ENCODE results near the gene PRSS50. TPM values are rescaled to one million over a fixed set of nuclear protein-coding genes. Genes with fewer than 3 reads are reported as not detected.

PRSS50 gene
- total and polyA plus RNA-seq, 2 donors (not counting 3 experiments of a cell fraction or from before 2014, with no cell fraction given), result not detected

- intact Hi-C loops (cut with micrococcal nuclease), result loop anchor here (10.0 kb wide), 2 partner anchors 293 to 673 kb away; no protein-coding TSS in a partner anchor
Observed at GRCh38 chr3:46701181-46701939, 16.3 kb downstream of the PRSS50 start, which contains the start of gene TMIE. Gene TMIE (plus strand): TSS chr3:46701392. CDS start chr3:46701488, 96 bp downstream.

GRCh38 chr3:46700772-46701171 lies 16.9 kb downstream of the PRSS50 start:
- H3K4me3 ChIP-seq (replicated peaks in 1 of 3; ENCODE audit: insufficient read depth in 1 of 3, low read depth in 1 of 3, low read length in 3 of 3), result no peak overlapping the region
- no peak overlapping the region for H2AFZ ChIP-seq (ENCODE audit: low read depth, low read length)
- no peaks in the 10 kb centered on the region for H3K9me1 ChIP-seq (replicated peaks; ENCODE audit: control insufficient read depth, extremely low read depth, insufficient read depth, low read length)
- FAIRE-seq, result no peak
- dilution Hi-C loops (cut with MboI; ENCODE audit: extremely low pct_ligation_motif_present, low sequenced_read_pairs) (no loop called here), intact Hi-C loops (cut with micrococcal nuclease) (loop anchor here (10.0 kb wide), 2 partner anchors 294 to 674 kb away; no protein-coding TSS in a partner anchor)
- ChIA-PET POLR2A (no interaction called here), CTCF (interaction anchor here (3.5 kb wide), 1 partner anchor 208 kb away, joined by 25 read pairs; no protein-coding TSS in a partner anchor)
- H3K4me1 ChIP-seq (ENCODE audit: control insufficient read depth, extremely low read depth, insufficient read depth, low read length), result peaks cover 8% of the 10 kb centered on the region
- DNase-seq (ENCODE audit: low read depth, low spot score), result no peak
- no peak overlapping the region for H3K27ac ChIP-seq (ENCODE audit: insufficient read depth, low read depth, low read length)
- no TSS peak for BruUV-seq (replicated peaks)
- no peak overlapping the region for H3K4me2 ChIP-seq (ENCODE audit: insufficient read depth, low read length)
- TF ChIP-seq FOS (IDR thresholded peaks at IDR 0.05; ENCODE audit: borderline replicate concordance, insufficient read depth, low read length) (no peak), MAX (IDR thresholded peaks at IDR 0.05; ENCODE audit: insufficient read depth, insufficient read length) (no peak)
- no peaks in the 10 kb centered on the region for H3K36me3 ChIP-seq (ENCODE audit: control insufficient read depth in 2 of 2, extremely low read depth in 1 of 2, insufficient read depth in 2 of 2, low read length in 2 of 2)
- H3K79me2 ChIP-seq (ENCODE audit: control insufficient read depth, insufficient read depth, low read length), result no peaks in the 10 kb centered on the region
- no peak overlapping the region for H3K9ac ChIP-seq (replicated peaks; ENCODE audit: extremely low read depth, insufficient read depth, low read length)
- H3K27me3 ChIP-seq (ENCODE audit: control insufficient read depth in 2 of 2, insufficient read depth in 2 of 2, low read length in 2 of 2), result peaks cover 6 to 7% of the 10 kb centered on the region in 2 experiments
- H4K20me1 ChIP-seq (replicated peaks; ENCODE audit: control insufficient read depth, extremely low read depth, insufficient read depth, low read length), result no peaks in the 10 kb centered on the region
- no peaks in the 10 kb centered on the region for H3K9me3 ChIP-seq (replicated peaks; ENCODE audit: control insufficient read depth, insufficient read depth, low read length)

More at GRCh38 chr3:46701181-46701939, 16.3 kb downstream of the PRSS50 start, which contains the start of gene TMIE:
- FAIRE-seq (no peak), DNase-seq (ENCODE audit: low read depth, low spot score) (no peak)
- Histone ChIP-seq H3K4me3 (replicated peaks in 1 of 3; ENCODE audit: insufficient read depth in 1 of 3, low read depth in 1 of 3, low read length in 3 of 3) (no peak within 1 kb of the TSS), H3K79me2 (ENCODE audit: control insufficient read depth, insufficient read depth, low read length) (no peaks in the 10 kb centered on the region), H3K4me2 (ENCODE audit: insufficient read depth, low read length) (peak within 1 kb of the TSS; percentile 19), H3K9ac (replicated peaks; ENCODE audit: extremely low read depth, insufficient read depth, low read length) (no peak within 1 kb of the TSS), H3K27me3 (ENCODE audit: control insufficient read depth in 2 of 2, insufficient read depth in 2 of 2, low read length in 2 of 2) (peaks cover 6 to 7% of the 10 kb centered on the region in 2 experiments), H3K4me1 (ENCODE audit: control insufficient read depth, extremely low read depth, insufficient read depth, low read length) (peaks cover 8% of the 10 kb centered on the region), H4K20me1 (replicated peaks; ENCODE audit: control insufficient read depth, extremely low read depth, insufficient read depth, low read length) (no peaks in the 10 kb centered on the region), H3K36me3 (ENCODE audit: control insufficient read depth in 2 of 2, extremely low read depth in 1 of 2, insufficient read depth in 2 of 2, low read length in 2 of 2) (no peaks in the 10 kb centered on the region), H3K9me1 (replicated peaks; ENCODE audit: control insufficient read depth, extremely low read depth, insufficient read depth, low read length) (no peaks in the 10 kb centered on the region), H3K9me3 (replicated peaks; ENCODE audit: control insufficient read depth, insufficient read depth, low read length) (no peaks in the 10 kb centered on the region), H2AFZ (ENCODE audit: low read depth, low read length) (no peak within 1 kb of the TSS), H3K27ac (ENCODE audit: insufficient read depth, low read depth, low read length) (no peak within 1 kb of the TSS)
- CTCF ChIA-PET, result interaction anchor here (2.6 to 3.5 kb wide), 3 partner anchors 37 to 208 kb away, joined by 12 to 26 read pairs (median 25); no protein-coding TSS in a partner anchor
- BruUV-seq (replicated peaks), result no TSS peak
- dilution Hi-C loops (cut with MboI; ENCODE audit: extremely low pct_ligation_motif_present, low sequenced_read_pairs), result no loop called here
- TF ChIP-seq EZH2 (IDR thresholded peaks at IDR 0.05; ENCODE audit: borderline replicate concordance, low read depth, low read length, severe bottlenecking), result peak; percentile 35
- no peak for TF ChIP-seq GATA2 (IDR thresholded peaks at IDR 0.05; ENCODE audit: insufficient read depth, insufficient read length, low read depth, low read length)
- POLR2A ChIA-PET, result no interaction called here

Measured in endothelial cell of umbilical vein (primary cell).